Fibroblast of the aortic adventitia (primary cell): Measurements from ENCODE around the gene UNC119. TPM values are rescaled to one million over a fixed set of nuclear protein-coding genes. Genes with fewer than 3 reads are reported as not detected.
"Not testable (repeated sequence)": the region's sequence is repeated elsewhere in the genome, so short reads cannot be mapped to it uniquely, and the experiment has no call there.

ENCODE experiments used
- DNase-seq: peaks from one replicate; pipeline ENCODE4 v3.0.0-alpha.2; 2010; ENCODE audit warnings: low read depth
- H3K4me3 ChIP-seq: 2 replicates; pipeline ENCODE4 v1.5.1; 2011; ENCODE audit warnings: low read depth, mild to moderate bottlenecking, control low read depth, low read length, moderate library complexity
- total RNA-seq: library from RNA; depleted of rRNA; stranded (reverse); fragments of >200 nt; gene quantifications from 2 replicates; pipeline ENCODE4 v1.2.3, GENCODE V29; 2012; ENCODE audit warnings: low replicate concordance
- TF ChIP-seq, protein P1 (sequence below): IDR thresholded peaks from 2 replicates; pipeline ENCODE4 v1.5.1; 2011; ENCODE audit warnings: mild to moderate bottlenecking, low read length, control low read depth, inconsistent platforms; ENCODE audit not compliant: insufficient read depth

Gene UNC119
- total RNA-seq, 1 donor, result 12.2 TPM

DNA sequence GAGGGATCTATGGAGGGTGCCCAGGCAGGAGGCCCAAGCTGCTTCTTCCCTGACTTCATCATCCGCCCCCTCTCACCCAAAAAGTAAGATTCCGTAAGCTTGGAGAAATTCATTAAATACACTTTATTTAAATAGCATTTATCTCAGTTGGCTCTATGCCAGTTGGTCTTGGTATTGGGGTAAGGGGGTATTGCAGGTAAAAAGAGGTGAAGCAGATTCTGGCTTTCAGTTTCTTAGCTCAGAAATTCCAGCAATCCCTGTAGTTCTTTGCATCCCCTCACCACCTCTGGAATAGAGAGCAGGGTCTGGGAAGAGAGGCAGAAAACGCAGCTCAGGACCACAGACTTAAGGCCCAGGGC is 25.0 kb upstream of the UNC119 start:
- no peak for DNase-seq
- TF ChIP-seq, protein P1, sequence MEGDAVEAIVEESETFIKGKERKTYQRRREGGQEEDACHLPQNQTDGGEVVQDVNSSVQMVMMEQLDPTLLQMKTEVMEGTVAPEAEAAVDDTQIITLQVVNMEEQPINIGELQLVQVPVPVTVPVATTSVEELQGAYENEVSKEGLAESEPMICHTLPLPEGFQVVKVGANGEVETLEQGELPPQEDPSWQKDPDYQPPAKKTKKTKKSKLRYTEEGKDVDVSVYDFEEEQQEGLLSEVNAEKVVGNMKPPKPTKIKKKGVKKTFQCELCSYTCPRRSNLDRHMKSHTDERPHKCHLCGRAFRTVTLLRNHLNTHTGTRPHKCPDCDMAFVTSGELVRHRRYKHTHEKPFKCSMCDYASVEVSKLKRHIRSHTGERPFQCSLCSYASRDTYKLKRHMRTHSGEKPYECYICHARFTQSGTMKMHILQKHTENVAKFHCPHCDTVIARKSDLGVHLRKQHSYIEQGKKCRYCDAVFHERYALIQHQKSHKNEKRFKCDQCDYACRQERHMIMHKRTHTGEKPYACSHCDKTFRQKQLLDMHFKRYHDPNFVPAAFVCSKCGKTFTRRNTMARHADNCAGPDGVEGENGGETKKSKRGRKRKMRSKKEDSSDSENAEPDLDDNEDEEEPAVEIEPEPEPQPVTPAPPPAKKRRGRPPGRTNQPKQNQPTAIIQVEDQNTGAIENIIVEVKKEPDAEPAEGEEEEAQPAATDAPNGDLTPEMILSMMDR, result no peak
- no peak overlapping the region for H3K4me3 ChIP-seq

DNA sequence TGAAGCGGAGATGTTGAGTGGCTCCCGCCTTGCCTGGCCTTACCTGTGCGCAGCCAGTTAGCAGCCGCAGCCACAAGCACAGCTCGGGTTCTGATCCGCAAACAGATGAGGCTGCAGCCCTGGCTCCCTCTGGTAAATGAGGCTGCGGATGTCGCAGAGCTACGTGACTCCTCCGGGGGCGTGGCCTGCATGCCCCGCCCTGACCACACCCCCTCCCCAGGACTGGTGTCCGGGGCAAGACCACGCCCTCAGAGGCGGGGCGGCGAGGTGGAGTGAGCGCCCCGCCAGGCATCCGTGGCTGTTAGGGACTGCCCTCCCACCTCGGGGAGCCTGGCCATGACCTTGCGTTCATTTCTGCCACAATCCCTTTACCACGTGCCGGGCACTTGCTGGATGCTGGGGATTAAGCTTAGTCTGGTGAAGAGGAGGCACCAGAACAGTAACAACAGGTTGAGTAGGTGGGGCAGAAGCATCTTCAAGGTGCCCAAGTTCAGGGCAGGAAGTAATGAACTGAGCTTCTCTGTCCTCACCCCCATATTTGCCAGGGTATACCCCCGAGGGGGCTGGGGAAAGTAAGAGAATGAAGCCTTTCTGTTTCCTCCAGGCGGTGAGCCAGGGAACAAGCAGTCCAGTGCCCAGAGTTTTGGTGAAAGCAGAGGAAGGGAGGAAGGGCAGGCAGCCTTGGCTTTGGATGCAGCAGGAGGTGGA is 24.5 kb upstream of the UNC119 start, which contains the start of gene ALDOC:
ALDOC (minus strand) TSS at position 138 of the 708 bp plus-strand sequence. CDS start 1,363 bp downstream, outside the sequence.
- TF ChIP-seq, protein P1, result no peak
- peak; percentile 84 for DNase-seq
- peak within 1 kb of the TSS; percentile 55 for H3K4me3 ChIP-seq

DNA sequence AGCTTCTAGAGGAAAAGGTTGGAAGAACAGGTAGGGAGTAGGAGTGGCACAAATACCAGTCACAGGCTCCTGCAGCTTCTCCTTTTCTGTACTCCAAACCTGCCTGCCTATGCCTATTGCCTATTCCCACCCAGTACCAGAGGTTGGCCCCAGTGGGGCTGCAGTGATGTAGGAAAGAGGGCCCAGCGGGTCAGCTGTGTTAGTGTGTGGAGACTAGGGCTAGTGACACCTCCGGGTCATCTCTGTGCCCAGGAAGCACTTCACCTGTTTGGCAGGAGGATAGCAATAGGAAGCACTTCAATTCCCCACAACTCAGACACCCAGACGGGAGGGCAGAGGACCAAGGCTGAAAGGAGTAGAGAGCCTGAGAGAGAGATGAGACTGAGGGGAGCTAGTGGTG is 23.6 kb upstream of the UNC119 start:
- H3K4me3 ChIP-seq, DNase-seq: not testable (repeated sequence)

DNA sequence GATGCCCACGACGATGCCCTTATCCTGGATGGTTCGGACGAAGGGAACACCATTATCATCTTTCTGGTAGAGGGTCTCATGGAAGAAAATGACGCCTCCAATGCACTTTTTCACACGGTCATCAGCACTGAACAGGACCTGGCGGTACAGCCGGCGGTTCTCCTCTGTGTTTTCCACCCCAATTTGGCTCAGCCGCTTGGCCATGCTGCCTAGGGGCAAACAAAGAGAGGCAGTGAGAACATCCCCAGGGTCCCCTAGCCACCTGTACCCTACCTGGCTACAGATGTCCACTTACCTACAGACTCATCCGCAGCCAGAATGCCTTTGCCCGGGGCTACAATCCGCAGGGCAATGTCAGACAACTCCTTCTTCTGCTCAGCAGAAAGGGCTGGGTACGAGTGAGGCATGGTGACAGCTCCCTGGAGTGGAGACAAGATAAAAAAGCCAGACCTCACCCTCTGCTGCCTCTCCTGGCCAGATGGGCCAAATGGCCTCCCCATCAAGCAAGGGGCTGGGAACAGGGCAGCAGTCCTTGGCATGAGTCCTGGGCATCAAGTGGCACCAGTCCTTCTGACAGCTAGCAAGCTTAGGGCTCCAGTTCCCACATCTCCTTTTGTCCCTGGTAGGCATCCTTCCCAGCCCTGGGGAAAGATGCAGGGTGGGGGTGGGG is 22.8 kb upstream of the UNC119 start:
- no peak overlapping the region for H3K4me3 ChIP-seq
- no peak for DNase-seq
- TF ChIP-seq, protein P1, result no peak

DNA sequence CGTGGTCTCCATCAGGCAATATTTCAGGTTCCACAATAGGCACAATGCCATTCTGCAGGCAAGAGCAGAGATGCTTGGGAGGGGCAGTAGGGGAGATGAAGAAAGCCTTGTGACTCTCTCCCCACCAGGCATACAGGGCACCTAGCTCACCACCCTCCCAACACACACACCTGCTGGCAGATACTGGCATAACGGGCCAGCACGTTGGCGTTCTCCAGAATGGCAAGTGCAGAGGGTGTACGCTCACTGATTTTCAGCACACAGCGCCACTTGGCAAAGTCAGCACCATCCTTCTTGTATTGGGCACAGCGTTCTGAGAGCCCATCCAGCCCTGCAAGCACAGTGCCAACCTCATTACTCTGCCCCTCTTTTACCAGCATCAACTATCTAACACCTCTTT is 22.1 kb upstream of the UNC119 start:
- DNase-seq, result no peak
- TF ChIP-seq, protein P1, result no peak
- no peak overlapping the region for H3K4me3 ChIP-seq

DNA sequence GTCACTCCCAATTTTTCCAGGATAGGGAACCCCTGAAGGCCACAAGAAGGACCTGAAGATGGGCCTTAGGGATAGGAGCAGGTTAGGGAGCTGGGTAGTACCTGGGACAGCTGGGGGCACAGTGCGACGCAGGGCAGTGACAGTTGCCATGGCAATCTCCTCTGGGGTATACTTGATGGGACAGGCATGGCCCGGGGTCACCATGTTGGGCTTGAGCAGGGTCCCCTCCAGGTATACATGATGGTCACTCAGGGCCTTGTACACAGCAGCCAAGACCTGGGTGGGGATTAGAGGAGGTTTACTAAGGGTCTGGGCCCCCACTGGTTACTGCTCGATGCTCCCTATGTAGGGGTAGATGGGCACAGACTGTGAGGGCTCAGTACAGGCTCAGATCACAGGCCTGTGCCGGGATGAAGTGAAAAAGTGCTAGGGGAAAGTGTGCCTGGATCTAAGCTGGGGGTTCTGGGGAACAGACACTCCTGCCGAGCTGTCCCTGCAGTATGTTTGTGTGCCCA is 21.6 kb upstream of the UNC119 start:
- H3K4me3 ChIP-seq, result no peak overlapping the region
- no peak for DNase-seq
- TF ChIP-seq, protein P1, result no peak

DNA sequence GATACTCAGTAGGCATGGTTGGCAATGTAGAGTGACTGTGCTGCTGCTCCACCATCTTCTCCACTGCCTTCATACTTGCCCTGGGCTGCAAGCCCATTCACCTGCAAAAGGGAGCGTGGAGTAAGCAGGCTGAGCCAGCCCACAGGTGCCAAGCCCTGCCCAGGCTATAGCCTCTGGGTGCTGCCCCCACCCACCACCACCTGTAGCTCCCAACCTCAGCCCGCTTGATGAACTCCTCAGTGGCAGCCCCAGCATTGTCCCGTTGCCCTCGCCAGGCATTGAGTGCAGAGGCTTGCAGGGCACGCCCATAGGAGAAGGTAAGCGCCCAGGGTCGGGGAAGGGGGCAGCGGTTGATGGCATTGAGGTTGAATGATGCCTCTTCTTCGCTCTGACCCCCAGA is 21.1 kb upstream of the UNC119 start:
- no peak for DNase-seq
- no peak overlapping the region for H3K4me3 ChIP-seq
- TF ChIP-seq, protein P1, result no peak
